GM20431 (cell line): ENCODE data around the gene GDF10.

Experiments used
- in situ Hi-C: fragments of 300-500 bp; cut with MseI, MboI; formaldehyde crosslinking; loops from one replicate; pipeline ENCODE4 v1.15.0; 2020; ENCODE audit warnings: low sequenced_read_pairs; ENCODE audit not compliant: unreplicated experiment

GDF10 gene

DNA sequence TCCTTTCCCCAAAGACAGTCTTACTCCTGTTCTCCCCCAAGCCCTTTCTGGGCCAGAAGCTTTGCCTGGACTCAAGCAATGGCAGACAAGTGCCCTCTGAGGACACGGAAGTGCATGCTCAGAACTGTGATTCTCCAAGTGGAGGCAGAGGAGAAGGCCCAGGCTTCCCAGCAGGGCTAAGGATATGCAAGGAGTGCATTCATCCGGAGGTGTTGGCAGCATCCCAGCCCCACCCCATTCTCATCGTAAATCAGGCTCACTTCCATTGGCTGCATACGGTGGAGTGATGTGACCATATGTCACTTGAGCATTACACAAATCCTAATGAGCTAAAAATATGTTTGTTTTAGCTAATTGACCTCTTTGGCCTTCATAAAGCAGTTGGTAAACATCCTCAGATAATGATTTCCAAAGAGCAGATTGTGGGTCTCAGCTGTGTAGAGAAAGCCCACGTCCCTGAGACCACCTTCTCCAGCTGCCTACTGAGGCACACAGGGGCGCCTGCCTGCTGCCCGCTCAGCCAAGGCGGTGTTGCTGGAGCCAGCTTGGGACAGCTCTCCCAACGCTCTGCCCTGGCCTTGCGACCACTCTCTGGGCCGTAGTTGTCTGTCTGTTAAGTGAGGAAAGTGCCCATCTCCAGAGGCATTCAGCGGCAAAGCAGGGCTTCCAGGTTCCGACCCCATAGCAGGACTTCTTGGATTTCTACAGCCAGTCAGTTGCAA lies 46.7 kb downstream of the GDF10 start:
- in situ Hi-C loops: no loop called here

- in situ Hi-C loops: no loop called here
Measured at GRCh38 chr10:47347303-47347675, 47.3 kb downstream of the GDF10 start.

DNA sequence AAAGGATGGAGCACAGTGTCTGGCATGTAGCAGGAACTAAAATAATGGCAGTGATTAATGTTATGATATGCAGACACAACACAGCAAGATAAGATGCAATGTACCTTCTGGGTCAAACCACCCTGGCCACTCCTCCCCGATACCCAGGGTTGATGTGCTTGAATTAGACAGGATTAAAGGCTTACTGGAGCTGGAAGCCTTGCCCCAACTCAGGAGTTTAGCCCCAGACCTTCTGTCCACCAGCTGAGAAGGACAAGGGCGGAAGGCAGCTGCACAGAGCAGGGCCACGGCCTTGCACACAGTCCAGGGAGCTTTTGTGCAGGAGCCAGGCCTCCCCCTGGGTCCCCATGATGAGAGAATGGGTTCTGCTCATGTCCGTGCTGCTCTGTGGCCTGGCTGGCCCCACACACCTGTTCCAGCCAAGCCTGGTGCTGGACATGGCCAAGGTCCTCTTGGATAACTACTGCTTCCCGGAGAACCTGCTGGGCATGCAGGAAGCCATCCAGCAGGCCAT lies 48.2 kb downstream of the GDF10 start, which contains the start of gene RBP3:
TSS of gene RBP3 (plus strand) at position 226 of the 514 bp plus-strand sequence. CDS start at position 348, 122 bp downstream.
- in situ Hi-C loops: no loop called here

DNA sequence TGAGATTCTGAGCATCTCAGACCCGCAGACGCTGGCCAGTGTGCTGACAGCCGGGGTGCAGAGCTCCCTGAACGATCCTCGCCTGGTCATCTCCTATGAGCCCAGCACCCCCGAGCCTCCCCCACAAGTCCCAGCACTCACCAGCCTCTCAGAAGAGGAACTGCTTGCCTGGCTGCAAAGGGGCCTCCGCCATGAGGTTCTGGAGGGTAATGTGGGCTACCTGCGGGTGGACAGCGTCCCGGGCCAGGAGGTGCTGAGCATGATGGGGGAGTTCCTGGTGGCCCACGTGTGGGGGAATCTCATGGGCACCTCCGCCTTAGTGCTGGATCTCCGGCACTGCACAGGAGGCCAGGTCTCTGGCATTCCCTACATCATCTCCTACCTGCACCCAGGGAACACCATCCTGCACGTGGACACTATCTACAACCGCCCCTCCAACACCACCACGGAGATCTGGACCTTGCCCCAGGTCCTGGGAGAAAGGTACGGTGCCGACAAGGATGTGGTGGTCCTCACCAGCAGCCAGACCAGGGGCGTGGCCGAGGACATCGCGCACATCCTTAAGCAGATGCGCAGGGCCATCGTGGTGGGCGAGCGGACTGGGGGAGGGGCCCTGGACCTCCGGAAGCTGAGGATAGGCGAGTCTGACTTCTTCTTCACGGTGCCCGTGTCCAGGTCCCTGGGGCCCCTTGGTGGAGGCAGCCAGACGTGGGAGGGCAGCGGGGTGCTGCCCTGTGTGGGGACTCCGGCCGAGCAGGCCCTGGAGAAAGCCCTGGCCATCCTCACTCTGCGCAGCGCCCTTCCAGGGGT lies 48.9 kb downstream of the GDF10 start:
- in situ Hi-C loops: no loop called here

- in situ Hi-C loops: no loop called here
Measured at GRCh38 chr10:47349516-47349915, 49.5 kb downstream of the GDF10 start.

DNA sequence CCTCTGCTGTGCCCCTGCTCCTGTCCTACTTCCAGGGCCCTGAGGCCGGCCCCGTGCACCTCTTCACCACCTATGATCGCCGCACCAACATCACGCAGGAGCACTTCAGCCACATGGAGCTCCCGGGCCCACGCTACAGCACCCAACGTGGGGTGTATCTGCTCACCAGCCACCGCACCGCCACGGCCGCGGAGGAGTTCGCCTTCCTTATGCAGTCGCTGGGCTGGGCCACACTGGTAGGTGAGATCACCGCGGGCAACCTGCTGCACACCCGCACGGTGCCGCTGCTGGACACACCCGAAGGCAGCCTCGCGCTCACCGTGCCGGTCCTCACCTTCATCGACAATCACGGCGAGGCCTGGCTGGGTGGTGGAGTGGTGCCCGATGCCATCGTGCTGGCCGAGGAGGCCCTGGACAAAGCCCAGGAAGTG lies 50.0 kb downstream of the GDF10 start:
- in situ Hi-C loops: no loop called here

GRCh38 chr10:47350671-47351640 lies 51.0 kb downstream of the GDF10 start:
- in situ Hi-C loops: no loop called here

- in situ Hi-C loops: no loop called here
Measured at GRCh38 chr10:47351899-47352815, 52.2 kb downstream of the GDF10 start.

- in situ Hi-C loops: no loop called here
Measured at GRCh38 chr10:47353351-47353750, 53.4 kb downstream of the GDF10 start.

DNA sequence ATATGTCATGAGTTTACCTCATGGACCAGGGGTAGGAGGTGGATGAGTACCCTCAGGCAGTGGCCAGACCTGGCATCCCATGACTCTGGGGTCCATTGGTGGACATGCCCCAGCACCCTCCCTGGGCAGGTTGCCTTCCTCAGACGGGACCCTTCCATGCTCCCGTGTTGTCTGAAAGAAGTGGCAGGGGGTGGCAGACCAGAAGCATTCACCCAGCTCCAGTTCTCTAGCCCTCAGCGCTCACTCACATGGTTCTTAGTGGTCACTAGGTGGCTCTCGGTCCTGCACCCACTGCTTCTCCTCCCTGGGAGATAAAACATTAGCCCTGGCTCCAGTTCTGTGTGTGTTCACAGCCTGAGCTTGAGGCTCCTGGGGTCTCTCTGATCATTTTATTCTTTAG lies 54.2 kb downstream of the GDF10 start:
- in situ Hi-C loops: no loop called here

DNA sequence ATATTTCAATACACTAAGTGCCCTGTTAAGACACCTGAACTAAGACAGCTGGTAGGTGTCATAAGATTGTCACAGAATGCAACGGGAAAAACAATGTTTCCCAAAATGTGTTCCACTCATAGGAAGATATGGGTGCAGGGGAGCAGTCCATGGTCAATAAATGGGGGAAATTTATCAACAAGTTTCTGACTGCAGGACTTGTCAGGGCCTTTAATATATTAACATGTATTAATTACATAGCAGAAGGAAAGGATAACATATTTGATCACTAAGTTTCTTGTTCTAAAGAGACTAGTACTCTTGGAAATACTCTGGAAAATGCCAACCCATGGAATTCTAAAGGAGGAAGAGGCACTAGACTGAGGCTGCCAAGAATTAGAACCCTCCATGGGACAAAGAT lies 54.9 kb downstream of the GDF10 start:
- in situ Hi-C loops: no loop called here

- in situ Hi-C loops: no loop called here
Measured at GRCh38 chr10:47356708-47357107, 56.7 kb downstream of the GDF10 start.

DNA sequence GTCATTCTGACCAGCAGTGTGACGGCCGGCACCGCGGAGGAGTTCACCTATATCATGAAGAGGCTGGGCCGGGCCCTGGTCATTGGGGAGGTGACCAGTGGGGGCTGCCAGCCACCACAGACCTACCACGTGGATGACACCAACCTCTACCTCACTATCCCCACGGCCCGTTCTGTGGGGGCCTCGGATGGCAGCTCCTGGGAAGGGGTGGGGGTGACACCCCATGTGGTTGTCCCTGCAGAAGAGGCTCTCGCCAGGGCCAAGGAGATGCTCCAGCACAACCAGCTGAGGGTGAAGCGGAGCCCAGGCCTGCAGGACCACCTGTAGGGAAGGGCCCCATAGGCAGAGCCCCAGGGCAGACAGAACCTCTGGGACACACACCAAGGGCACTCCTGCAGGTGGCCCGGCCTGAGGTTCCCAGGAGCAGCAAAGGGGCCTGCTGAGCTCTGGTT lies 57.2 kb downstream of the GDF10 start:
- in situ Hi-C loops: no loop called here

GRCh38 chr10:47357911-47358310 lies 57.9 kb downstream of the GDF10 start:
- in situ Hi-C loops: no loop called here

GRCh38 chr10:47358457-47358856 lies 58.5 kb downstream of the GDF10 start:
- in situ Hi-C loops: no loop called here

DNA sequence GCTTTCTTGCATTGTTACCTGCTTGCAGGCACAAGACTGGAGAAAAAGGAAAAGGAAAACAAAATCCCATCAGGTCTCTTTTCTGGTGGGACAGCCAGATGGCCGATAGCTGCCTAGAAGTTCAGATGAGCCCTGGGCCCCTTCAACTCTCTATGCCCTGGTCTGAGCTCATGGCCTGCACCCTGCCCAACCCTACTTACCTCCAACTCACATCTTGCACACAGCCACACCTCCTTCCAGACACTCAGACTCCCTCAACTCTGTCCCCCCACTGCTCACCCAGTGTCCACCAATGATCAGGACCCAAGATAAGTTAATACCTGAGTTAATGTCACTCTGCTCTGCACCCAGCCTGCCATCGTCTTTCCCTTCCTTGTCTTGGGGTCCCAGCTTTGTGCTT lies 59.1 kb downstream of the GDF10 start:
- in situ Hi-C loops: no loop called here

GRCh38 chr10:47359626-47360418 lies 59.8 kb downstream of the GDF10 start:
- in situ Hi-C loops: no loop called here

GRCh38 chr10:47360419-47361040 lies 60.5 kb downstream of the GDF10 start:
- in situ Hi-C loops: no loop called here
